Measurements from ENCODE around the gene KIF2C.
A peak's percentile ranks its signal among the peaks of the same experiment; 100 is the strongest.
"Not testable (repeated sequence)": the region's sequence is repeated elsewhere in the genome, so short reads cannot be mapped to it uniquely, and the experiment has no call there.

The KIF2C gene

GRCh38 chr1:44799770-44800584 is 60.3 kb downstream of the KIF2C start, which contains the start of gene PLK3:
Gene PLK3 (plus strand): TSS chr1:44800377. CDS start chr1:44800464, 87 bp downstream.
- peak; percentile 93 to 95 for DNase-seq

DNA sequence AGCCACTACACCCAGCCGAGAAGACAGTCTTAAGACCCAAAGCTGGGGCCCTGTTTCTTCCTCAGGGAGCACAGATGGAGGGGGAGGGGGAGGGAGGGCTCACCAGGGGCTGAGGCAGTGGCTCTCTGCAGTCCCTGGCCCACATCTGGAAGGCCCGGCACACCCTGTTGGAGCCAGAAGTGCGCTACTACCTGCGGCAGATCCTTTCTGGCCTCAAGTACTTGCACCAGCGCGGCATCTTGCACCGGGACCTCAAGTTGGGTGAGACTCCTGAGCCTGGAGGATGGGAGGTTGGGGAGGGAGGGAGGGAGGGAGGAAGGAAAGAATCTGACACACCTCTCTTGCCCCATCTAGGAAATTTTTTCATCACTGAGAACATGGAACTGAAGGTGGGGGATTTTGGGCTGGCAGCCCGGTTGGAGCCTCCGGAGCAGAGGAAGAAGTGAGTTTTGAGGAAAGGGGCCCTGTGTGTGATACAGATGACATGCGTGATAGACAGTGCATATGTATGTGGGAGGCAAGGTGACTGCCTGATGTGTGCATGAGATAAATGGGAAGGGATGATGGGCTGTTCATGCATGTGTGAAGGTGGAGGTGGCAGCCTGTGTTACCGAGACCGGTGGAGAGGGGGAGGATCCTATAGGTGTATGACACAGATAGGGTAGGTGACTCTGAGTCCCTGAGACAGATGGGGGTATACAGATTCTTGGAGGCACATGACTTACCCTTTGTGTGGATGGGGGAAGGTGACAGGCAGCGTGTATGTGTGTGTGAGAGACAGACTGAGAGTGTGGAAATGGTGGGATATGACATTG is 62.1 kb downstream of the KIF2C start:
- DNase-seq, result no peak

DNA sequence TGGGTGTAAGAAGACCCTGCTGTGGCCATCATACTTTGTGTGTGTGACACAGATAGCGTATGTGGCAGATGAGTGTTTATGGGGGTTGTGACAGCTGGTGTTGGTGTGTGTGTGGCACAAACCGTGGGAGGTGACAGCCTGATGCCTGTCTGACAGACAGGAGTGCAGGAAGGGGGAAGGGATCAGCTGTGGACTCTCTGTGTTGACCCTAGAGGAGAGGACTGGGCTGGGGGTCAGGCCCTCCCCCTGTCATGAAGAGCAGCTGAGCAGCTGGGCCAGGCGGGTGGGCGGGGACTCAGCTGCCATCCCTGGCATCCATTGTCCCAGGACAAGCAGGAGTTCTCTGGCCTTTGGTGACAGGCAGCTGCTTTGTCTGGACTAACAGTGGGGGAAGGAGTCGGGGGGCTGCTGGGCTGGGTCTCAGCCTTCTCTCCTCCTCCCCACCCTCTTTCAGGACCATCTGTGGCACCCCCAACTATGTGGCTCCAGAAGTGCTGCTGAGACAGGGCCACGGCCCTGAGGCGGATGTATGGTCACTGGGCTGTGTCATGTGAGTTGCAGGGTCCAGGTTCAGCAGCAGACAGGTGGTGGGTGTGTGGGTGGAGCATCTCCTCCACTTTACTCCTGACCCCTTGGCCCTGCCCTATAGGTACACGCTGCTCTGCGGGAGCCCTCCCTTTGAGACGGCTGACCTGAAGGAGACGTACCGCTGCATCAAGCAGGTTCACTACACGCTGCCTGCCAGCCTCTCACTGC is 62.8 kb downstream of the KIF2C start:
- DNase-seq, result no peak

DNA sequence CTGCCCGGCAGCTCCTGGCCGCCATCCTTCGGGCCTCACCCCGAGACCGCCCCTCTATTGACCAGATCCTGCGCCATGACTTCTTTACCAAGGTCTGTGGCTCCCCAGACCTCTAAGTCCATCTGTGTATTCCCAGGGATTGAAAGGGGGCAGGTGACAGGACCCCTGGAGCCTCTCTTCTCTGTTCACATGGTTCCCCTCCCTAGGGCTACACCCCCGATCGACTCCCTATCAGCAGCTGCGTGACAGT is 63.4 kb downstream of the KIF2C start:
- DNase-seq, result no peak

DNA sequence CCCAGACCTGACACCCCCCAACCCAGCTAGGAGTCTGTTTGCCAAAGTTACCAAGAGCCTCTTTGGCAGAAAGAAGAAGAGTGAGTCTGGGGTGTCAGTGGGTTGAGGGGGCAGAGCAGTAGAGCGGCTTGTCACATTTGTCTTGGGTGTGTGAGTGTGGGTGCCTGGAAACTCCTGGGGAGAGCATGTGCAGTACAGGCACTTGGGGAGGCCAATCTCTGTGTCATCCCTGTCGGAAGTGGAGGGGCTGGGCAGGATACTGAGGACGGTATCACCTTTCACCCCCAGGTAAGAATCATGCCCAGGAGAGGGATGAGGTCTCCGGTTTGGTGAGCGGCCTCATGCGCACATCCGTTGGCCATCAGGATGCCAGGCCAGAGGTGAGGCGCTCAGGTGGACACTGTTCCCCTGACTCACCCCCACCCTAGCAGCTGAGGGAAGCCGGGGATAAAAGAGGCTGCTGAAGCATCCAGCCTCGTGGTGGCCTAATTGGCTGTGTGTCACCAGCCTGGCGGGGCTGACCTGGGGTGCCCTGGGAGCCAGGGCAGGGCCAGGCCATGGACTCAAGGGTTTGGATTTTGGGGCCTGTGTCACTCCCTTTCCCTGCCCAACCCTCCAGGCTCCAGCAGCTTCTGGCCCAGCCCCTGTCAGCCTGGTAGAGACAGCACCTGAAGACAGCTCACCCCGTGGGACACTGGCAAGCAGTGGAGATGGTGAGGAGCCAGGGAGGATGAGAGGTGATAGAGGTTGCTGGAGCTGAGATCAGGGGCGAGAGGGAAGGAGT is 63.9 kb downstream of the KIF2C start:
- no peak for DNase-seq

GRCh38 chr1:44805311-44806024 is 65.8 kb downstream of the KIF2C start:
- no peak for DNase-seq

DNA sequence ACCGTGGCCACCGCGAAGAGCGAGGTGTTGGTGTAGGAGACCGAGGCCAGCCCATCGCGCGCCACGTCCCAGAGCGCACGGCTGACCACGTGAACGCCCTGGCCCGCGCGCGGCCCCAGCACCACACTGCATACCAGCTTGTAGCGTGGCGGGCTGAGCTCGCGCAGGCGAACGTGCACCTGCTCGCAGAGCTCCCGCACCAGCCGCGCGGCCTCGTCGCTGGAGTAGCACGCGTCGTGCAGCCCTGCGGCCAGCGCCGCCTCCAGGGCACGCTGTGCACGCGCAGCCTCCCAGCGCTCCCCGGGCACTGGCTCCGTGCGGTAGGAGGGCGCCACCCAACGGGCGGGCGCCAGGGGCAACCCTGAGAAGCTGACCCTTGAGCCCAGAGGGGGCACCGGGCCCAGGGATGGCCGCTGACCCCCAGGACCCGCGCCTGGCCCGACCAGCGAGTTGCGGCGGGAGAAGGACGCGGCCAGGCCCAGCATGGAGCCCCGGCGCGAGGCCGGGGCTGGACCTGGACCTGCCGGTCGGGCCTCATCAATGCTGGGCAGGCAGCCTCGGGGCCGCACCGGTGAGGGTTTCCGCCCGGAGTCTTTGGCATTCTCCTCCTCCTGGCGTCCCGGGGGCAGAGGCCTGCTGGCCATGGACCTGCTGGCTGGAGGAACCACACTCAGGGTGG is 66.5 kb downstream of the KIF2C start:
- DNase-seq, result no peak

DNA sequence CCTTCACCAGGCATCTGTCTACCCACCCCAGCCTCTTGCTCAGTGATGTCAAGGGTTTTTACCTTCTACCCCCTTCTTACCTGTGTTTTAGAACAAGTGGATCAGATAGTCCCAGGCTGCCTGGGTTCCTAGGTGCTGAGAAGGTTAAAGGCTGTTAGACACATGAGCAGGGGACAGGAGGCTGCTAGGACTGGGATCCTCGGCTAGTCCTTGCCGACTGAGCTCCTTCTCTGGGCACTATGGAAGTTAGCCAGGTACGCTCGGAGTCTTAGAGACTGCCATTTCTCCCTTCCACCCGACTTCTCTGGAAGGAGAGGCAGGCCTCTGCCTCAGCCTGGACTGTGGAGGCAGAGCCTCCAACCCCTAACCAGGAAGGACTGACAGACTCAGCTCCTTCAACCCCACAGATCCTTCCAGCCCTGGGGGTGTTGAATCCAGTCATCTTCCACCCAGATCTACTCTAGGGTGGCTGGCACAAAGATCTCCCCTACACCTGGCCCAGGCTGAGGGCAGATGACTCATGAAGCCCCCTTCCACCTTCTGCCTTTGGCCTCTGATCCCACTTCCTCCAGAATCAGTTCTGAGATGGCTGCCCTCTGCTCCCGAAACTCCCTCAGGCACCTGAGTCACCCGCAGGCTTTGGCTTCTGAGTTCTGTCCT is 67.2 kb downstream of the KIF2C start, which contains the start of gene DYNLT4:
Gene DYNLT4, minus strand, starts transcription at position 648 of the 660 bp plus-strand sequence. CDS start 683 bp downstream, outside the sequence.
- no peak for DNase-seq

- peak; percentile 89 to 90 for DNase-seq
These were observed 67.9 kb downstream of the KIF2C start for GRCh38 chr1:44807364-44808062.

DNA sequence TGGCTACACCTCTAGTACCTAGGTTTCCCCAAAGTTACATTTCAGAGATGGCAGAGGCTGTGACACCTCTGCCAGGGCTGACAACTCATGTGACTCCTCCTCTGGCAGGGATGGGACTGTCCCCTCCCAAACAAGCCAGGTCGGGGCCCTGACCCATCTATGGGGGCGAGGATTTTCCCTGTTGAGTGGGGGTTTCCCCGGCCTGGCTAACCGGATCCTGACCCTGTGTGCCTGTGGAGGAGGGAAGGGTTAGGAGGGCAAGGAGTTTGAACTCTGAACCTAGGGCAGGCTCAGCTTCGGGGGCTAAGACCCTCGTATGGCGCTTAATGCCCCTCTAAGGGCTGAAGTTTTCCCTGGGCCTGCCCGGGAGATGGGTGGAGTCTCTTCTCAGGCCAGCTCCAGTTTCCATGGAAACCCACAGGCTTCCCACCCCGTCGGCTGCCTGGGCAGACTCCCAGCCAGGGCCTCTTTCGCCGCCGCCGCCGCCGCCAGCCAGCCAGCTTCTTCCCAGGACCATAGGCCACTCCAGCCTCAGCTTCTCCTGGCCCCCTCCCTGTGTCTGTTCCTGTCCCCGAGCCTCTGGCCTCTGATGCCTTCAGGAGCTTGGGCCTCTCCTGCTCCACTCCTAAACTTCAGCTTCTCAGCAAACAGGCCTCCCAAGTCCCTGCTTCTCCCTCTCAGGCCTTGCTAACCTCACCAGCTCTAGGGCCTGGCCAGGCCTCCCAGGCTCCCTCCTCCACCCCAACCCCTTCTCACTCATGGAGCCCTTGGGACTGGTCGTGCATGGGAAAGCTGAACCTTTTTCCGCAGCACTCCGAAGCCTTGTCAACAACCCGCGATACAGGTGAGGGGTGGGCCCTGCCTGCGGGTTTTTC is 68.7 kb downstream of the KIF2C start, which contains the start of gene BTBD19:
Gene BTBD19, plus strand, starts transcription at position 461 of the 875 bp plus-strand sequence. Its CDS starts 298 bp downstream, at position 759.
- peak in 1 of 2 experiments; percentile 52 for DNase-seq

- DNase-seq, result no peak
These were observed 69.6 kb downstream of the KIF2C start for GRCh38 chr1:44808938-44809917.

- DNase-seq, result no peak
These were observed 70.6 kb downstream of the KIF2C start for GRCh38 chr1:44810101-44810761.

DNA sequence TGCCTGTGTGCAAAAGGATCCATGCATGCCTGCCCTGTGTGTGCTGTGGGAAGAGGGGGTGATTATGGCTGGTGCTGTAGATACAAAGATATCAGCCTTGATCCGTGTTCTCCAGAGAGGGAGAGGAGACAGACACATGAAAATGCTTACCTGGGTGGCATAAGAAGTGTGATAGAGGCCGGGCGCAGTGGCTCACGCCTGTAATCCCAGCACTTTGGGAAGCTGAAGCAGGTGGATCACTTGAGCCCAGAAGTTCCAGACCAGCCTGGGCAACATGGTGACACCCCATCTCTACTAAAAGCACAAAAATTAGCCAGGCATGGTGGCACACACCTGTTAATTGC is 71.1 kb downstream of the KIF2C start:
- not testable (repeated sequence) for DNase-seq

DNA sequence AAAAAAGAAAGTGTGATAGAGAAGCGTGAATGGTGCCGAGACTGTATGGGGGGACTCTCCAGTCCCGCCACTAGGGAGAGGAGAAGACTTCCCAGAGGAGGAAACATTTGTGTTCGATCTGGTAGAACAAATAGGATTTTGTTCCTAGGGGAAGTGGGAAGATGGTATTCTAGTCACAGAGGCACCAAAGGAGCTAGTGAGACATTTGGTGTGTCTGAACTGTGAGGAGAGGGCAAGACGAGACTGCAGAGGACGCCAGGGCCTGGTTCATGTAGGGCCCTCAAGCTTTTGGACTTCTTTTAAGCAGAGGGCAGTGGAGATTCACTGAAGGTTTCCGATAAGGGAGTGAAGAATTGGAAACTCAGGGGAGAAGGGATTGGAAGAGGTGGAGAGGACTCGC is 71.6 kb downstream of the KIF2C start:
- no peak for DNase-seq

DNA sequence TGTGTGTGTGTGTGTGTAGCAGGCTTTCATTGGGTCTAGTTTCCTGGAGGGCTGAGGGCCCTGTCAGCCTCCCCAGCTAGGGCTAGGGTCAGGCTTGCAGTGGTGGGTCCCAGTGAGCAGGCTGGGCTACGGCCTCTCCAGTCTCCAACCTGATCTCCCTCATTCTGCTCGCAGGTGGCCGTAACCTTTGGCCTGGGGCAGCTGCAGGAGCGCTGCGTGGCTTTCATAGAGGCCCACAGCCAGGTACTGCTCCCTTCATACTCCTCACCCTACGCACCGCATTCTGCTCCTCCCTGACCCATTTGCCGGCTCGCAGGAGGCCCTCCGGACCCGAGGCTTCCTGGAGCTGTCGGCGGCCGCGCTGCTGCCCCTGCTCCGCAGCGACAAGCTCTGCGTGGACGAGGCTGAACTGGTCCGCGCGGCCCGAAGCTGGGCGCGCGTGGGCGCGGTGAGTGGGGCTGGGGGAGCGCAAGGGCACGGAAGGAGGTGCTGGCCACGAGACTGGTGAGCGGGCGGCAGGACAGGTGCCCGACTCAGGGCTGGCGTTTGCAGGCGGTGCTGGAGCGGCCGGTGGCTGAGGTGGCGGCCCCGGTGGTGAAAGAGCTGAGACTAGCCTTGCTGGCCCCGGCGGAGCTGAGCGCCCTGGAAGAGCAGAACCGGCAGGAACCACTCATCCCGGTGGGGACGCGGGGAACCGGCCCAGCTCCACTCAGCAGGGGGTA is 73.3 kb downstream of the KIF2C start:
- DNase-seq, result no peak

- not testable (repeated sequence) for DNase-seq
These were observed 76.3 kb downstream of the KIF2C start for GRCh38 chr1:44815926-44816325.
